Activated CD4-positive, alpha-beta T cell treated with anti-CD3 and anti-CD28 coated beads, Interleukin-2, amount 50 U/mL, for 4 hours (primary cell): ENCODE data around the gene SCFD2.

Source experiments
- DNase-seq, 2 experiments: peaks; one replicate each; pipeline ENCODE4 v3.0.0-alpha.2; 2020

The SCFD2 gene

GRCh38 chr4:53132132-53132891 is 233.5 kb downstream of the SCFD2 start:
- no peak for DNase-seq

DNA sequence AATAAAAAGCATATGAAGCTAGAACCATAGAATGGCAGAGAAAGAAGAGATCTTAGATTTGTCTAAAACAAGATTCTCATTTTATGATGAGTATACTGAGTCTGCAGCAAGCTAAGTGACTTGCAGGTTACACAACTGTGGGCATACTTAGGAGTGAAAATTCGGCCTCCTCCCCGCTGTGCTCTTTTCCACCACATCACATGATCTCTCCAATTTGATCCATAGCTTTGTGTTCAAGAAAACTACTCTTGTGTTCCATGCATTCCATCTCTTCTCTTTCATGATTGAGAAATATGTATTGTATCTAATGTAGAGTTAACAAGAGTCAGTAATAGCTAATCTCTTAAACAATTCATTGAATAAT is 234.3 kb downstream of the SCFD2 start:
- no peak for DNase-seq

- DNase-seq, result no peak
These were observed 234.8 kb downstream of the SCFD2 start for GRCh38 chr4:53130896-53131561.

DNA sequence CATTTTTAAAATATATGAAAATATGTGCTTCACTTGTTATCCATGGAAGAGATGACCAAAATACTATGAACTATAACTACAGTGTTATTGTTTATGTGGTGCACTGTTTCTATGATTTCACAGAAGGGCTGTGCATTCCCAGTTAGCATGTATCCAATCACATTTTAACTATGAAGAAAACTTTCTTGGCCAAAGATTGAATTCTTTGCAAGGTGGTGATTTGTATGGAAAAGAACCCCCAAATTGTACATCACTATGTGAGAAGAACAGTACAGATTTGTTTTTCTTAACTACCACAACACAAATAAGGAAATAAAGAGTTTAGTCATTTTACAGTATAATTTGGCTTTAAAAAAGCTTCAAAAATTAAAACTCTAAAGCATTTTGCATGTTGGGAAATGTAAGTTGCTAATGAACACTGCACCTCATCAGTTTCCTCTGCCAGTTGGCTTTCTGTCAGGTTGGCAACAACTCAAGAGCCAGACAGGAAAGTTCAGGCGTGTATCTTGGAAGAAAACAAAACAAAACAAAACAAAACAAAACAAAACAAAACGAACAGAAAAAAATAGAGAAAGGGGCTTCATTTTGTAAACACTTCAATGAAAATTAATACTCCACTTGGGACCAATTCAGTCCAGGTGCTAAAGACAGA is 237.0 kb downstream of the SCFD2 start:
- no peak for DNase-seq

DNA sequence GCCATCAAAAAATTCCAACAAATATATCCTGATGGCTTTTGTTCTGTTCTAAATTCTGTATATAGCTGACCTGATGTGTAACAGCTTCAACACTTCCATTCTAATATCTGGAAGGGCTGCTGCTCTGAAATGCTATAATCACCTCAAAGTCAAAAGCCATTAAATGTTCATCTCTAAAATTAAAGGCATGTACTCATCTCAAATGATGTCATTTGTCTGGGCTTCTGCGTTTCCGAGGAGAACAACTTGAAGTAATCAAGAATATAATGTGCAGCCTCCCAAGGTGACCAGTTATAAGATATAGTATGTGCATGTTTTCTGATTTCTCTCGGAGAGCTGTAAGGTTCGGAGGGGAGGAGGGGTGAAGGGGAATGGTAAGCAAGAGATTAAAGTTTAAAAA is 237.6 kb downstream of the SCFD2 start:
- no peak for DNase-seq

DNA sequence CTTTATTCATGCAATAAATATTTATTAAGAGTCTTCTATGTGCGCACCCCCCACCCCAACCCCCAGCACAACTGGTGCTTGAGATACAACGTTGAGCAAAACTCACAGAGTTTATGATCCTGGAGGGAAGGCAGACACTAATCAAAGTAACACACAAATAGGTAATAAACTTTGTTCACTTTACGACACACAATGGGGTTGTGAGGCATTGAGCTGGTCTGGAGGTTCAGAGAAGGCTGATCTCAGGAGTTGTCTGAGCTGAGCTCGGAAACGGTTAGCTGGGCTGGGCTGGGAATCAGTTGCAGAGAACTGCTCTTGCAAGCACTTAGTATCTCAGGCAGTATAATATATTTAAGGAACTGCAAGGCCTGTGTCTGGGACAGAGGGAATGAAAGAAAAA is 238.5 kb downstream of the SCFD2 start:
- DNase-seq, result no peak

DNA sequence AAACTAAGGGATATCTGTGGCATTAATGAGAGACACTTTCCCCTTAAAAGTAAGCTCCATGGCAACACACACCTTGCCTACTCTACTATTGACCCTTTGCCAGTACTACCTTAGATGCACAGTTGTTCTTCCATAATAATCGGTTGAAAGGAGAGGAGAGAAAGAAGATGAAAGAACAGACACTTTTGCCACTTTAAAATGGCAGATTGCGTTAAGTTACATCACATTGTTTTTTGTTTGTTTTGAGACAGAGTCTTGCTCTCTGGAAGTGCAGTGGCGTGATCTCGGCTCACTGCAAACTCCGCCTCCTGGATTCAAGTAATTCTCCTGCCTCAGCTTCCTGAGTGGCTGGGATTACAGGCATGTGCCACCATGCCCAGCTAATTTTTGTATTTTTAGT is 239.8 kb downstream of the SCFD2 start:
- DNase-seq, result no peak

GRCh38 chr4:53123819-53124218 is 242.0 kb downstream of the SCFD2 start:
- DNase-seq, result no peak

DNA sequence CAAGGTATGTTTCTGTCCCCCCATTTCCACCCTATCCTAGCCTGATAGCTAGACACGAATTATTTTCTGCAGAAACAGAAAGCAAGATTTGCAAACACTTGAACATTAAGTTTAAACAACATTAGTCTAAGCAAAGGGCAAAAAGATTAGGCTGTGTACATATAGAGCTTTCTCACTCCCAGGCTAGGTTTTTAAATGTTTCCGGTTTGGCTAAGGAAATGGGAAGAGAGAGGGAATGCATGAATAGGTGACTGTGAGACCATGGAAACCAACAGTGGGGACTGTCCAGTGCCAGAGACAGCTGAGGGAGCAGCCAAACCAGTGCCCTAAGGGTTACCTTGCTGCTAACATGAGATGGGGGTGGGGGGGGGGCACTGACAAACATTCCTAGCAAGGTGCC is 242.7 kb downstream of the SCFD2 start:
- DNase-seq, result no peak

- DNase-seq, result no peak
These were observed 243.4 kb downstream of the SCFD2 start for GRCh38 chr4:53122280-53123116.

DNA sequence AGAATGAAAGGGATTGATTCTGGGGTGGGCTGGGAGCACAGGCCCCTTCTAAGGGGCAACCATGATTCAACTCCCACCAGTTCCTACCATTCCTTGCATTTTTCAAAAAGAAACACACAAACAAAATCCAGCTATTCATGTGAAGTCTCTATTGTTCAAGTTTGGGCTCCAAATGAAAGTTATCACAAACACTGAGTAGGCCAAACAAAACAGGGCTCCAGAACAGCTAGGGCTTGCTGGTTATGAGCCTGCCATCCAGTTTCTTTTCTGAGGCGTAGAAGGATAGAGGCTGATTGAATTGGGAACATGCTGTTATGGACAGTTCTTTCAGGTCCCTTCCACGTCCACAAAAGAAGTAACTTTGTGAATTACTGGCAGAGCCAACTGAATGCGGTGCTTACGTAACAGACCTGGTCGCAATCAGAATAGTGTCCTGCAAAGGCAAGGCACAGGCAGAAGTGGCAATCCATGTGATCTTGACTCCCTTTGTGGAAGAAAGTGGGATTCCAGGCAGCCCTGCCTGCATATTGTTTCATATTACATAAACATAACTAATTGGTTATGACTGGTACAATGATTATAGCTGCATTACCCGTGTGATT is 244.5 kb downstream of the SCFD2 start:
- no peak for DNase-seq

GRCh38 chr4:53120778-53121177 is 245.1 kb downstream of the SCFD2 start:
- DNase-seq, result no peak

DNA sequence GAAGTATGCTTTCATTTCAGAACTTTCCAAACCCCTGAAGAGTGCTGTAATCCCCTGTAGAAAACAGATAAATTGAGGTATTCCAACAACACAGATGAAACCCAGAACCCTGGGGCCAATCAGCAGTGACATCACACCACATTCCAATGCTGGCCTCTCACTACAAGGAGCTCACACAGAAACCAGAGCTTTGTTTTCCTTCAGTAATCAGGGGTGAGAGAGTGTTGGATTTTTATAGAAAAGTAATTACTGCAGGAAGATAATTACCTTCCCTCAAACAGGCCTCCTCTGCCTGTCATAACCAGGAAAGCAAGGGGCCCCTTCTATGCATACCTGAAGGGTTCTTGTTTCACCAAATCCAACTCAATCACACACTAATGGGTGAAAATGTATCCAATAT is 246.2 kb downstream of the SCFD2 start:
- no peak for DNase-seq

DNA sequence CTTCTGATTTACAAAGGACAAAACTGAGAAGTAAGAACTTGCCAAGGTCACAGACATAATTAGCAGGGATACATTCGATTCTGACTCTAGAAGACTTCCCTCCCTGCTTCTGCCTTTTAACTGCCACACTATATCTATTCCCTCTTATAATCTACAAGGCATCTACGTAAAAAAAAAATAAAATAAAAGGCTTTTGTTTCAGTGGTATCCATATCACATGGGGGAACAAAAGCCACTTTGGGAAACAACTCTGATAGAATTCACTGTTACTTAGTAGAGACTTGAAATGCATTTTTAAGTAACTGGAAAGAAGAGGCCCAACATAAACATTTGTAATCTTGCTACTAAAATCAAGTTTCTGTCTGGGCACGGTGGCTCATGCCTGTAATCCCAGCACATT is 247.2 kb downstream of the SCFD2 start:
- DNase-seq, result no peak

DNA sequence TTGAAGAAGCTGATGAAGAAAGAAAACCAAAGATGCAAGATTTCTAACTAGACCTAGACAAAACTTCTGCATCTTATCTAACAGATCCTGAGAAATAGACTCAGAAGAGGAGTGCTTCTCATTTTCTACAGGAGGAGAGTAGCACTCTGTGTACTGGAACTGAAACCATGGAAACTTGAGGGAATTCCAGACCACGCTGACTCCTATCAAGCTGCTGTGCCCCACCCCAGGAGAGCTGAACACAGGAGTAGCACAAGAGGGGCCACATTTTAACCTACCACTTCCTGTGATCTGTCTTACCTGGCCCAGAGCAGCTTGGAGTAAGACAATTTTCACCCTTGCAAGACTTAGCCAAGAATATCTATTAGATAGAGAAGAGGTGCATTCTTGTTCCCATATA is 248.9 kb downstream of the SCFD2 start:
- DNase-seq, result no peak

GRCh38 chr4:53113431-53114225 is 252.2 kb downstream of the SCFD2 start:
- no peak for DNase-seq

DNA sequence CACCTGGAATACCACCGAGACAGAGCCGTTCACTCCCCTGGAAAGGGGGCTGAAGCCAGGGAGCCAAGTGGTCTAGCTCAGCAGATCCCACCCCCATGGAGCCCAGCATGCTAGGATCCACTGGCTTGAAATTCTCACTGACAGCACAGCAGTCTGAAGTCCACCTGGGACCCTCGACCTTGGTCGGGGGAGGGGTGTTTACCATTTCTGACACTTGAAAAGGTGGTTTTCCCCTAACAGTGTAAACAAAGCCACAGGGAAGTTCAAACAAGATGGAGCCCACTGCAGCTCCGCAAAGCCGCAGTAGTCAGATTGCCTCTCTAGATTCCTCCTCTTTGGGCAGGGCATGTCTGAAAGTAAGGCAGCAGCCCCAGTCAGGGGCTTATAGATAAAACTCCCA is 260.5 kb downstream of the SCFD2 start:
- no peak for DNase-seq

- no peak for DNase-seq
These were observed 262.4 kb downstream of the SCFD2 start for GRCh38 chr4:53103481-53103880.

DNA sequence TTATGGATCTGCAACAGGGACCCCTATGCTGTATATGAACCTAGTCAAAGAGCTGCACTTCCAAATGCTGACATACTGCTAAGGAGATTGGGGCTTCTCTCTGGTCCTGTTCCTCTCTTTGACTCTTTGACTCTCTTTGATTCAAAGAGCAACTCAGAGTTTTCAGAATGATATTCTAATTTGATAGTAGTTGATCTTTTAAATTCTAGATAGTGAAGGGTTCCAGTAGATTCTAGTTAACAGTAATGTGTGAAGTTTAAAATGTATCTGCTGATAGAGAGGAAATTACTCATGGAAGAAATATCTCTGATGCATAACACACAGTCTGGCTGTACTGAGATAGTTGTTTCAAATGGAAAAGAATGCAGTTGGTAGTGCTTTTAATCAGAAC is 264.7 kb downstream of the SCFD2 start:
- DNase-seq, result no peak

- DNase-seq, result no peak
These were observed 265.2 kb downstream of the SCFD2 start for GRCh38 chr4:53100501-53101190.

- no peak for DNase-seq
These were observed 267.2 kb downstream of the SCFD2 start for GRCh38 chr4:53098681-53099121.
